TTC549 (cell line): ENCODE results near the gene ATXN7L1.
"Not testable (repeated sequence)": the region's sequence is repeated elsewhere in the genome, so short reads cannot be mapped to it uniquely, and the experiment has no call there.

ENCODE experiments used
- FAIRE-seq: peaks from 2 replicates; lab custom pipeline; 2012; peaks lifted over from hg19 to GRCh38; lab: Jason Lieb, UNC

ATXN7L1 gene

DNA sequence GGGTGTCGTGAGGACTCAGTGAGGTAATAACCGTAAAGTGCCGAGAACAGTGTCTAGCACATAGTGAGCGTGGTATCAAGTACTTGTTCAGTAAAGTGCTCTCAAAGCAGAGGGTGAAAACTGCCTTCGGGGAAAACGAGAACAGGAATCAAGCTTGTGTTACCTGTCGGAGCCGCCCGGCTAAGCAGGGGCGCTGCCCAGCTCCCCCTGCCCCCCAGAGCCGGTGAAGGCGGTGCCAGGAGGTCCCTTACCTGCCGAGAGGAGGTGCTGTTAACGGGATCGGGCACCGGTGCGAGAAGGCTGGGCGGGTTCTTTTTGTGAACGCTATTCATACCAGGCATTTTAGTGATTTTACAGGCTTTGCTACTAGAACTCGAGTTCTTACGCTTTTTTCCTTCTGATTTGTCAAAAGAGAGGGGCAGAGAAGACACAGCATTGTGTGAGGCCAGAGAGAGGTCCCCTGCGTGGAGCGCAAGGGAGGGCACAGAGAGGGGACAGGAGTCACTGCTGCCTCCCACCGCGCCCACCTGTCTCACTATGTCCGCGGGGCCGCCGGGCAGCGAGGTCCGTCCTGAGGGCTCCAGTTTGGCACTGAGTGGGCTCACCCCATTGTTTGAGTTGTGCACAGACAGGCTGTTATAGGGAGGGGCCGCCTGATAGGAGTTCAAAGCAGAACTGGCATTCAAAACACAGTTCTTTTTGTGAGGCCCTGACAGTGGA, 262.6 kb downstream of the ATXN7L1 start:
- no peak for FAIRE-seq

DNA sequence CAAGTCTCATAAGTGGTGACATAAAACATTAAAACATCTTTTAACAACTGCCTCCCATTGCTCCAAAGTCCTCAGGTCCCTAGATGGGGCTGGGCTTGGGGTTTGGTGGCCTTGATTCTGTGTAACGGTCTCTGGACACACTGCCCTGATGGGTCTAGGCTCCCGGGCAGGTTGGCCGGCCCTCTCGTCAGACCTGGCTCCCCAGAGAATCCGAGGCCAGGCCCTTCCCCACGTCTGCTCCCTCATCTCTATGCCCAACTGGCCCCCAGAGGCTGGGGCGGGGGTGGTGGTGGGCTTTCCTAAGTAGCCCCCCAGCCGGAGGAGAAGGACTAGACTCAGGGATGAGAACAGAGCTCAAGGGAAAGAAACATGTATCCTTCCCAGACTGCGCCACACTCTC, 263.6 kb downstream of the ATXN7L1 start:
- no peak for FAIRE-seq

DNA sequence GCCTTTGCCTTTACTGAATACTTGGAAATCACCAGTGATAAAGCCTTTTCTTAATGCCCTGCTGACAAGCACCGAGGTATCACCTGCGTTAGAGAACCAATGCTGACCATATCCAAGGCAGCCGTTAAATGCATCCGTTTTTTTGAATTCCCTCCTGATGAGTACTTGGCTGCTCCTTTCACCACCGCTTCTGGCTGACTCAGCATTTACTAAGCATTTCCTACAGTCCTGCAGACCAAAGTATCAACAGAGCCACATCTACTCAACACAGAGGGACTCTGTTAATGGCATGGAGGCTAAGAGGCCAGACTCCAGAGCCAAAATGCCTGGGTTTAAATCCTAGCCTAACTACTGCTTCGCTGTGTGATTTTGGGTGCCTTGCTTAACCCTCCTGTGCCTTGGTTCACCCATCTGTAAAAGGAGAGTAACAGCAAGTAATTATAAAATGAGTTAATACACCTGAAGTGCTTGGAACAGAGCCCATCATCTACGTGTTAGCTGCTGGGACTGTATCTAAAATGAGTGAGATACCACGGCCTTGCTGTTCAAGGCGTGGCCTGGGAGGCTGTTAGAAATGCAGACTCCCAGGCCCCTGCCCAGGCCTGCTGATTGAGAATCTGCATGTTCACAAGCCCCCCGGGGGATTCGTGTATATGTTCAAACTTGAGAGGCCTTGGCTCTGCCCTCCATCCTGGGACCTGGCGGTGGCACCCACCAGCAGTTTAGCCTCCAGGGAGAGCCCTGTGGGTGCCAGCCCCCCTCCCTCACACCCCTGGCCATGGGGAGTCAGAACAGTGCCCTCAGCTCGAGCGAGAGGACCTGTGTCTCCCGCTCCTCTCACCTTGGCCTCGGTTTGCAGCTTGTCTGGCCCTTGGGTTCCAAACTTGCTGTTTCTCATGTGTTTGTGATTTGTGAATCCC, 264.3 kb downstream of the ATXN7L1 start:
- FAIRE-seq: no peak

- FAIRE-seq: no peak
Measured at GRCh38 chr7:105610165-105610930, 266.1 kb downstream of the ATXN7L1 start.

- no peak for FAIRE-seq
Measured at GRCh38 chr7:105602325-105603305, 273.8 kb downstream of the ATXN7L1 start.

GRCh38 chr7:105600720-105601550, 275.5 kb downstream of the ATXN7L1 start:
- no peak for FAIRE-seq

GRCh38 chr7:105599551-105599950, 276.8 kb downstream of the ATXN7L1 start:
- FAIRE-seq: no peak

GRCh38 chr7:105599080-105599479, 277.3 kb downstream of the ATXN7L1 start:
- not testable (repeated sequence) for FAIRE-seq

- no peak for FAIRE-seq
Measured at GRCh38 chr7:105596866-105597265, 279.5 kb downstream of the ATXN7L1 start.

GRCh38 chr7:105594034-105594433, 282.4 kb downstream of the ATXN7L1 start:
- no peak for FAIRE-seq

DNA sequence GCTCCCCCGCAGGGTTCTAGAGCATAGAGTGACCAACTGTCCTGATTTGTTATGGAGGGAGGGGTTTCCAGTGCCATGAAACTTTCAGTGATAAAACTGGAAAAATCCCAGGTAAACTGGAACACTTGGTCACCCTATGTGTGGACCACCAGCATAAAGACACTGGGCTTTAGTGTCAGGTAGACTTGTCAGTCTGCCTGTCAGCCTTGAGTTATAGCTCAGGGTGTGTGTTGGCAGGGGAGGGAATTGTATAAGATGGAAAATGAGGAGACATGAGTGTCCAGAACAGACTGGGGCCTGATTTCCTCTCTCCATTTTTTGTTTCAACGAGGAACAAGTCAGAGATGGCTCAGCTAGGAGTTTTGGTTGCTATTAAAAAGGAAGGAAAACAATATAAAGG, 284.9 kb downstream of the ATXN7L1 start:
- no peak for FAIRE-seq

DNA sequence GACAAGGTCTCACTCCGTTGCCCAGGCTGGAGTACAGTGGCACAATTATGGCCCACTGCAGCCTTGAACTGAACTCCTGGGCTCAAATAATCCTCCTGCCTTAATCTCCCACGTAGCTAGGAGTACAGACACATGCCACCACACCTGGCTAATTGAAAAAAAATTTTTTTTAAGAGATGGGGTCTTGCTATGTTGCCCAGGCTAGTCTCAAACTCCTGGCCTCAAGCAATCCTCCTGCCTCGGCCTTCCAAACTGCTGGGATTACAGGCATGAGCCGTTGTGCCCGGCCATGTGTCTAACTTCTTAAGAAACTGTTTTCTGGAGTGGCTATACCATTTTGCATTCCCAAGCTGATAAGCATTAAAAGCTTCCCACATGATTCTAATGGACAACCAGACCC, 285.6 kb downstream of the ATXN7L1 start:
- FAIRE-seq: no peak

DNA sequence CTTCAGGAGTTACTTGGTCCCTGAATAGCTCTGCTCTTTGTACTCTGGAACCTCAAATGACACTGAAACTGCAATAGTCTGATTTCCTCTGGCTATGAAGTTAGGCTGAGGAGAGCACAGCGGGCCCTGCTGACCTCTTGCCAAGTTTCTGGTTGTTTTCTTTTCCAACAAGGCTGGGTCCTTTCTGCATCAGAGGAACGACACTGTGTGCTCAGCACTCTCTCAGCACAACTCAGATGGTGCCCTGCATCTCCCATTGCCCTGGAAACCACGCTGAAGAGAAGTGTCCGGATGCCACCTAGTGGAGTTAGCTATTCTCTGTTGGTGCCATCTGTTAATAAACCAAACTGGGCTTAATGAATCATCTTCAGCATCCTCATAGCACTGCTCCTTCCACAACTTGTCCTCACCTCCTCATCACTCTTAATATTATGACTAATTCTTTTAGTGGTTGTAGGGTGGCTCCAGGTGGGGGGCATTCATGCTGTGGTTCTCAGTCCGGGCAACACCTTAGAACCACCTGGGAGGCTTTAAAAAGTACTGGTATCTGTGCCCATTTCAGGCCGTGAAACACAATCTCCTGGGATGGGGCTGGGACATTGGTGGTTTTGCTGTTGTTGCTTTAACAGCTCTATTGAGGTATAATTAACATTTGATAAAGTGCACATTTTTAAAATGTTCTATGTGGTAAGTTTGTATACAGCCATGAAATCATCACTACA, 286.9 kb downstream of the ATXN7L1 start:
- no peak for FAIRE-seq

DNA sequence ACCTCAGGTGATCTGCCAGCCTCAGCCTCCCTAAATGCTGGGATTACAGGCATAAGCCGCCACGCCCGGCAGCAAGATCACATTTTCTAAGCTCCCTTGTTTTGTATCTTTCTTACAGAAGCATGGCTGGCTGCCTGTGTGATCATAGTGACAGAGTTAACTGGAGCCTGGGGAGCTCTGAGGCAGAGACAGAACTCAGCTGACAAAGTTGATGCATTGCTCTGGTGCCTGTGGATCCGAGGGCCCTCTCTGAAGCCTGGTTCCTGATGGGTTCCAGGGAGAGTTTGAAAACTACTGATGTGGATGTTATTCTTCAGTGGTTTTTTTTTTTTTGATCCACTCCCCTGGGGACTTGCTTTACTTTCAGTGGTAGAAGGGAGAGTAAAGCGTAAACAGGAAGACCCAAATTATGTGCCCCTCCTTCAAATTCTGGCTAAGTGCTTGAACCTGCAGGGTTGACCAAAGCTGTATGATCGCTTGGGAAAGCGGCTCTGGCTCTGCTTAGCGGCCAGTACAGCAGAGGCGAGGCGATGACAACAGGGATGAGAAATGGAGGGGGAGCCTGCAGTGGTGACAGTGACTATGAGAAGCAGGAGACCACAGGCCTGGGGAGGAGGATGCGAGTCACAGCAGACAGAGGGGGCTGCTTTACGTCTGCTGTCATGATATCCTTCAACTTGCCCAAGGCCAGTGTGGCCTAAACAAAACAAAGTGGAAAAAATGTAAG, 288.3 kb downstream of the ATXN7L1 start:
- no peak for FAIRE-seq

DNA sequence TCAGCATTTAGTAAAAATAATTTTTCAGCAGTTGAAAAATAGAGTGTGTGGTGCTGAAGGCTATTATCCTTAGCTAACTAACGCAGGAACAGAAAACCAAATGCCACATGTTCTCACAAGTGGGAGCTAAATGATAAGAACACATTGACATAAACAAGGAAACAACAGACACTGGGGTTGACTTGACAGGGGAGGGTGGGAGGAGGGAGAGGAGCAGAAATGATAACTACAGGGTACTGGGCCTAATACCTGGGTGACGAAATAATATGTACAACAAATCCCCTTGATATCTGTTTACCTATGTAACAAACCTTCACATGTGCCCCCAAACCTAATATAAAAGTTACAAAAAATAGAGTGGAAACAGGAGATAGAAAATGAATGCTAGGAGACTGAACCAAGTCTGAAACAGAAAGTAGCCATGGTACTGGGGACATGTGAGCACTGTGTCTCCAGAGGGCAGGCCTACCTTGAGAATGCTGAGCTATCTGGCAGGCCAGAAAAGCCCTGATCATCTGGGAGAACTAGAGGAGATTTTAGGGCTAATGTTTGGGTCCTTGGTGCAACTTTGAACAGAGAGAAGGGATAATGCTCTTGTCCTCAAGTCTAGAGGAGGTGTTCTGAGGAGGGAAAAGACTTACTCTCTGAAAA, 290.4 kb downstream of the ATXN7L1 start:
- no peak for FAIRE-seq

DNA sequence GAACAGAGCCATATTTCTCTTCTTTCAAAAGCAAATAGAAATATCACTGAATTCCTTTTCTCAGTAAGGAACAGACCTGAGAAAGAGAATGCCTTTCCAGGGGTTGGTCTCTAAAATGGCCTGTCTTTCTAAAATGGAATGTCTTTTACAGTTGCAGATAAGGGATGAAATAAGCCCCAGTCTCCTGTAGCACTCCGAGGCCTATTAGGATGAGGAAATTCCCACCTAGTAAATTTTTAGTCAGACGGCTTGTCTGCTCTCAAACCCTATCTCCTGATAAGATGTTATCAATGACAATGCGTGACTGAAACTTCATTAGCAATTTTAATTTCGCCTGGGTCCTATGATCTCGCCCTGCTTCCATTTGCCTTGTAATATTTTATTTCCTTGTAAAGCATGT, 292.2 kb downstream of the ATXN7L1 start:
- FAIRE-seq: no peak

- no peak for FAIRE-seq
Measured at GRCh38 chr7:105583061-105583460, 293.3 kb downstream of the ATXN7L1 start.

DNA sequence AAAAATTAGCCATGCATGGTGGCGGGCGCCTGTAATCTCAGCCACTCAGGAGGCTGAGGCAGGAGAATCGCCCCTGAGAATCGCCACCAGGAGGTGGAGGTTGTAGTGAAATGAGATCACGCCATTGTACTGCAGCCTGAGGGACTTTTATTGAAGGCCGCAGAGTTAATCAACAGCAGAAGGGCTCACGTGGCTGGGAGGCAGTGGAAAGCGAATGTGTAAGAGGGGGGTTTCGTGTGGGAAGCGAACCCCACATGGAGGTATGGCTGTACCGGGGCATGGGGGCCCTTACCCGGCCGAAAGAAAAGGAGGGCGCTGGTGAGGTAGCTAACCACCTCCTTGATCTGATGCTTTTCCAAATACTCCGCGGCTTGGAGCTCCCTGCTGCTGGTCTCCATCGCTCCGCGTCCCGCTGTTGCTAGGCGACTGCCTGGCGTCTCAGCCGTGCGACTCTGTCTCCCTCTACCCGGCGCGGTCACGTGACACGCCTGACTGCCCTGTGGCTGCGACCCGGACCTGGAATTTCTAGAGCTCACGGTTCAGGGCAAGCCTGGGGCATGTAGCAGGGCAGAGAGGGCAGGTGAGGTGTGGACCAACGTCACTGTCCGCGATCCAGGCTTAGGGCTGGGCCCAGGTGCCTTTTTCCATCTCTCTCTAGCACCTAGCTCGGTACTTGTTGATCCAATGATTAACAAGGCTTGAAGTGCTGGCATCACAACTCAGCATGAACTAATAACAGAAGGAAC, 295.2 kb downstream of the ATXN7L1 start, which contains the start of gene EFCAB10:
EFCAB10 (minus strand) TSS at position 428 of the 746 bp plus-strand sequence; CDS start at position 398, 30 bp downstream.
- no peak for FAIRE-seq
